ENCODE data around the gene PRC1.

DNA sequence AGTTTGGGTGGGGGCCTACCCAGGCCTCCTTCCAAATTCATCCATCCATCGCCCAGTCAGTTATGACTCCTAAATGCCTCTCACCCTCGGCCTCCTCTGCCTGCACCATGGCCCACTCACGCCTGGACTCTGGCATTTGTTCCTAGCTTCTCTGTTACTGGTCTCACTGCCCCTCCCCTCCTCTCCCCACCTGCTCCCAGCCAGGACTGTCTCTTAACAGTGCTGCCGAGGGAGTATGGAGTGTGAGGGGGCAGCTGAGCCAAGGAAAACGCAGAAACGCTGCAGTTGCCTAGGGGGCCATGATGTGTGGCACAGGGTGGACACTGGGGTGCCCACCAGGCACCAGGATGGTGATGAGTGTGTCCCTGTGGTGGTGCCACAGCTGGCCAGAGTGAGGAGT, 36.5 kb downstream of the PRC1 start:
- no peak for TF ChIP-seq POLR2A (IDR thresholded peaks at IDR 0.05; ENCODE audit: low read depth, low read length)
- TF ChIP-seq POLR2AphosphoS5 (IDR thresholded peaks at IDR 0.05; ENCODE audit: low read depth, low read length) = no peak
